LHCN-M2 (cell line): Measurements from ENCODE around the gene ERBB4. TPM values are rescaled to one million over a fixed set of nuclear protein-coding genes. Genes with fewer than 3 reads are reported as not detected.
"Not testable (repeated sequence)": the region's sequence is repeated elsewhere in the genome, so short reads cannot be mapped to it uniquely, and the experiment has no call there.

ENCODE experiments used
- DNase-seq: peaks from one replicate; pipeline ENCODE4 v3.0.0-alpha.2; 2012; ENCODE audit warnings: low read depth
- total RNA-seq: library from RNA; depleted of rRNA; stranded (reverse); fragments of >200 nt; gene quantifications from 2 replicates; pipeline ENCODE4 v1.2.3, GENCODE V29; 2014

ERBB4 gene
- total RNA-seq, 1 experiment from 2014 or later, result not detected

DNA sequence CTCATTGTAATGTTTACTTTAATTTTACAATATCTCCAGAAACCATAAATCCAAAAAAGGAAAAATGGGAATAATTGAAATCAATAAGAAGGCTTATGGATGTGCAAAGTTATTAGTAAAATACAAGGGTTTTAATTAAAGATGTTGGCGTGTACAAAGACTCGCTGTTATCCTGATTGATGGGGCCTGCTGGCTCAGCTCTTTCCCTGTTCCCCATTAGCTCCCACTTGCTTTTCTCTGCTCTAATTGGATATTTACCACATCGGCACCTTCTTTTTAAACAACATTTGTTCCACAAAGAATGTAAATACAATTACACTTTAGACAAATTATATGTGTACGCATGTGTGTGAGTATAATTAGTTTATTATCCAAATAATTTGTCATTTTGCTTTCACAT lies 796.6 kb downstream of the ERBB4 start:
- DNase-seq, result no peak

DNA sequence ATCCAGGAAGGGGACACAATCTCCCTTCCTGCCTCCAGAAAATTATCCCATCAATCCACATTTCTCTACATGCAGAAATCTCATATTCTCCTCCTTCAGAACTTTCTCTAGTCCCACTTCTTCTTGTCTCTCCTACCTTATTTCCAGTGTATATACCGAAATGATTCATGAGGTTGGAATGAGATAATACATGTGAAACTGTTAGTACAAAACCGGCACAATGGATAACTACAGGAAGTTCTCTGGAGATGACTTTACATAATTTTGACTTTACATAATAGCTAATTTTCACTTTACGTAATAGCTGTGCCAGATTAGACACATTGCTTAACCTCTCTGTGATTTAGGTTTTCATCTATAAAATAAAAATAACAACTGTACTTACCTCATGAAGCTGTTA lies 801.3 kb downstream of the ERBB4 start:
- DNase-seq, result no peak

DNA sequence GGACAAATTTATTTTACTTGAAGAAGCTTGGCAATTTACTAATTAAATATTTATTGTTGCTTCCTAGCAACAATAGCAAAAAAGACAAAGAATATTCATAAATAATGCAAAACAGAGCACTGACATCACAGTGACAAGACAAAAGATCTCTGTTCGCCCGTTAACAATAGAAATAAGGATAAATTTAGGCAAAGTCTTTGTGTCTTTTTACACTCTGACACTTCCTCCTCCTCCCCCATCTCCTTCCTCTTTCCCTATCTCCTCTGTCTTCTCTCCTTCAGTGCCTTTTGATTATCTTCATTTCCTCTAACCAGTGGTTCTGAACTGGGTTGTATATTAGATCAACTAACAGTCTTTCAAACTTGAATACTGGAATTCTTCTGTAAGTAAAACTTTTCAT lies 808.4 kb downstream of the ERBB4 start:
- no peak for DNase-seq

DNA sequence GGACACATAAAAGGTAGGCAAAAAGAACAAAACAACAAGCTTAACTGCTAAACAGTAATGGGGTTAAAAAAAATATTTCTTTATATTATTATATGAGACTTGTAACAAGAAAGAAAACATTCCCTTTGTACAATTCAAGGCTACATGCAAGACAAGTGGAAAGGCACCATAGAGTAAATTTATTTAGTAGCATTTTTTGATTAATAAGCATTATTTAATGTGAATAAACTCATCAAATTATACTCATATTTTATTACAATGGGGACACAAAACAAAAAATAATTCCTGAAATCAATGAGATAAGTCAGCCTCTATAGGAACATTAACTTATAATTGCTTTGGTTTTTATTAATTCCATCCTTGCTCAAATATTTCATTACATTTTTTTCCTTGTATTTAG lies 809.2 kb downstream of the ERBB4 start:
- DNase-seq, result no peak

DNA sequence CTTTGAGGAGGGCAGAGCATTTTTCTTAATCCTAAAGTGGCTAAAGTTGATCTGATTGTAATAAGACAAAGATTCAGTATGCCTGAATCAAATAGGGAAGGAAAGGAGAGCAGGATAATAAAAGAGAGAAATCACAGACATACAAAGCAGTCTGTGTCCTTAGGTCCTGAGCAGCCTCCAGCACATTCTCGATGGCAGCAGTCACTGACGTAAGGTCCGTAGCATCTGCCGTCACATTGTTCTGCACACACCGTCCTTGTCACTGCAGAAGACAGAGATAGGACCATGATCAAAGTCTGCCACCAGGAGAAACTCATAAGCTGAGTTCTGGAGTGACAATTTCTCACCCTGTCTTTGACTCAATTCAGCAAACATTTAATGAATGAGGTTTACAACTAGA lies 813.7 kb downstream of the ERBB4 start:
- DNase-seq, result no peak

DNA sequence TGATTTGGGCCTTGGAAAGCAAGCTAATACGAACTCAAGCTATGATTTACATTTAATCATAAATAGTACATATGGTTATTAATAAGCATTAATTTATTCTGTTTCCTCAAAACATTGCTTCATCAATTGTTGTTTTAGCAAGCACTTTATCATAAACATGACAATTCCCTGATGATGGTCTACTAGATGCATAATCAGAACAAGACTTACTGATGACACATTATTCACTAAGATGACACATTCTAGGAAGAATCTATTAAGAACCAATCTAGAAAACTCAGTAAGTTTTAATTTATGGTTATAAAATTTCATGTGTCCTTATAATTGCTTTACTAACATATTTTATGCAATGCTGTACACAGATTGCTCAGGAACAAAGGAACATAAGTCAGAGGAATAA lies 815.2 kb downstream of the ERBB4 start:
- DNase-seq, result no peak

DNA sequence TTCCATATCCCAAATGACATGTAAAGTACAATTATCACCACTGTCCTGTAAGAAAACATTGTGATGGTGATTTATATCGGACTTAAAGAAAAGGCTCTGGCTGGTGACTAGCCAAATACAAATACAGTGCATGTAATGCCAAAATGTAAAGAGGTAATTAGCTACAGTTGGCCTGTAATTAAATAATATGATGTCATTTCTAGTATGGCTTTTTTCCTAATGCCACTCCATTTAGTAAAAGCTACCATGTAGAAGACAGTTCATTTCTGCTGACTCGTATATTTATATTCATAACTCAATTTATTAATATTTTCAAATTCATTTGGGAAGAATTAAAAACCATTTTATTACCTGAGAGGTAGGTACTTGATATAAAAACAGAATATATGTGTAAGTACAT lies 815.7 kb downstream of the ERBB4 start:
- no peak for DNase-seq

DNA sequence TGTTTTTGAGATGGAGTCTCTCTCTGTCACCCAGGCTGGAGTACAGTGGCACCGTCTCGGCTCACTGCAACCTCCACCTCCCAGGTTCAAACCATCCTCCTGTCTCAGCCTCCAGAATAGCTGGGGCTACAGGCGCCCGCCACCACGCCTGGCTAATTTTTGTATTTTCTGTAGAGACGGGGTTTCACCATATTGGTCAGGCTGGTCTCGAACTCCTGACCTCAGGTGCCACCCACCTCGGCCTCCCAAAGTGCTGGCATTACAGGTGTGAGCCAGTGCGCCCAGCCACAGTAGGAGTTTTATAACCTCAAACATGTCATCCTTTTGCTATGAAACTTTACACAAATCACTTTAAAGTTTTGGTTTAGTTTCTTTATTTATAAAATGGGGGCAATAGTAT lies 816.7 kb downstream of the ERBB4 start:
- DNase-seq, result not testable (repeated sequence)

DNA sequence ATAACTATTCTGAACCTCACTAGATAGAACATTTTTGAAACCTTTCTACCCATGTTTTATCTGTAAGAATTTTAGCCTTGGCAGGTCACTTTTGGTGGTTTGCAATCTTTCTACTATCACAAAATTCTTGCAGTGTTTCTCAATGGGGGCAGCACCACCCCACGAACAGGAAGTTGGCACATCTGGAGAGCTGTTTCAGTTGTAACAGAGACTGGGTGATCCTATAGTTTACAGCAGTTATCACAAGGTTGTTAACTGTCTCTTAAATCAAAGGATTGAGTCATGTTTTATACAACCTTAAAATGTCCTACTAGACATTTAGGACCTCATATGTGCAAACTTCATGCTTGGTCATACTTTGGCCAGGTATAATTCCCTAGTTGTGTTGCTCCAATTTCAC lies 829.2 kb downstream of the ERBB4 start:
- no peak for DNase-seq

DNA sequence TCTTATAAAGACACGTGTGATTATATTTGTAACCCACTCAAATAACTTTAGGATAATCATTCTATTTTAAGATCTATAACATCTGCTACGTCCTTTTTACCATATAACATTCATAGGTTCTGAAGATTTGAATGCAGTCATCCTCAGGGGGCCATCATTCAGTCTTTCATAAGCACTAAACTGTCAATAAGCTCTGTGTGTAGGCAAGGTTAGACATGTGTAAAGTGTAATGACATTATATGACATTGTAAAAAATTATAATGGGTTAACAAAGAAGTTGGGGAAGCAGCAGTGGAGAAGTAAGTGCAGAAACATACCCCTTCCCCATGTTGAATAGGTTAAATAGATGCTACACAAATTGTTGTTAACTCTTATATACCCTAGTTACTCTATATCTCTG lies 845.9 kb downstream of the ERBB4 start:
- no peak for DNase-seq

DNA sequence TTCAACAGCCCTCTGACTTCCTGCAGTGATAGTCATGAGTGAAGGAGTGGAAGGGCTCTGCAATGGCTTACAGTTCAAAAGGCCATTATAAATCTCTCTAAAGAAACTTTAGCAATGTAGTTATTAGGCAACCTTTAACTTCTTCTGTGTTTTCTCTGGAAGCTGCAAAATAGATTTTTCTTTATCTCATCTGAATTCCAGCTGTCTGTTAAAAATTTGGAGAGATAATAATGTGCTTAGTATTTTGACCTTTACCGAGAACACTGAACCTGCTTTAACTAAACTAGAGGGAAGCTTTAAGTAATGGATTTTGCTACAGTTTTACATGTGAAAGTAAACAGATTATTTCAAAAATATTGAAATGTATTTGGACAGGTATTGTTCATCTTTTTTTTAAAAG lies 847.9 kb downstream of the ERBB4 start:
- no peak for DNase-seq

DNA sequence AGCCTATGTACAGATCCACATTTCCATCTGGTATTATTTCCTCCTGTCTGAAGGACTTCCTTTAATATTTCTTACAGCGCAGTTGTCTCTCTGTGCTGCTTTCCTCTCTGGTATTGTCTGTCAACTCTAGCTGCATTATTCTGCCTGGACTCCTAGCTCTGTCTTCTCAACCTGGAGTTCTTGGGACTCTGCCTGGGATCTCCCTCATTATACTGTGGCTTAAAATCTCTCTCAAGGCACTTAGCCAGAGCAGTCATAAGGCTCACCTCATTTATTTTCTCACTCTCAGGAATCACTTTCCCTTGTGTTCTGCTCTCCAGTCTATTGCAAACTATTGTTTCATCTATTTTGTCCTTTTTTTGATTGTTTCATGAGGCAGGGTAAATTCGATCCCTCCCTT lies 850.4 kb downstream of the ERBB4 start:
- no peak for DNase-seq

DNA sequence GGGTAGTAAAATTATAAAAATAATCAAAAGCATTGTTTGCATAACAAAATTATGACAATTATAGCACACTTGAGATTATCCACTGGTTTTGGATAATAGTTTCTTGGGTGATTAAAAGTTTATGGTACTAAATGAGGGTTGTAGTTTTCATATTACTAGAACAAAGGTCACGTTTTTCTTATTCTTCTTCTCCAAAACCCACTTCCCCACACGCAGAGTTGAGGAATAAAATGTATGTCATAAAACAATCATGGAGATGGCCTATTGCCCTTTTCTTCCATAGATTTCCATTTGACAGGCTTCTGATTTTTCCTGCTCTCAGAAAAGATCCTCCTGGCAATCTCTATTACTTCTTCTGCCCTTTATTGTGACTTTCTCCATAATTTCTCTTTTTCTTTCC lies 863.9 kb downstream of the ERBB4 start:
- no peak for DNase-seq

DNA sequence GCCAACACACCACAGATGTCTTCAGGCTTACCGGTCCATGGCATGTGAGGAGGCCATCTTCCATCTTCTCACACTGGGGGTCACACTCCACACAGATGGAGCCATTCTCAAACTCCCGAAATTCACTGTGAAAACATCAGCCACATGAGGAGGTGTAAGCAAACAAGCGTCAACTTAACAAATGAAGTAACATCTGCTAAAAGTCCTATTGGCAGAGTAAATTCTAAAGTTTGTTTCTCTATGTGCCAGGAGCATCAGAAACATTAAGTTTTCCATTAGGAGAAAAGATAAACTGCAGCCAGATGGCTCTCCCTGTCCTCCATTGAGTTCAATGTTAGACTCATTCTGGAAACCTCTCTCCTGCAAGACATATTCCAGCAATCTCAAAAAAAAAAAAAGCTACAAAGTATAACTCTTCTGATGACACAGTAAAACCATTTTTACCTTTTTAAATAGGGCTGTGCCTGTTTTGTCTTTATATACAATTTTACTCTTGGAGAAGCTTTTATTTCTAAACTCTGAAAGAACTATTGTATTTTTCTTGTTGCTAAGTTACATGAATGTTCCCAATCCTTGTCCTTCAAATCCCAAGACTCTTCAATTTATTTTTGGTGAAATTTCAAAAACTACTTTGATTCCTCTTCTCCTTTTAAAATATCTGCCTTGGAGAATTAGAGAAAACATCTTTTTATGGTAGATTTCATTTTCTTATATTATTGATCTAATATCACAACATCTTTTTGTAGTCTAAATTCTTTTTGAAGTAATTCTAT lies 865.3 kb downstream of the ERBB4 start:
- no peak for DNase-seq

DNA sequence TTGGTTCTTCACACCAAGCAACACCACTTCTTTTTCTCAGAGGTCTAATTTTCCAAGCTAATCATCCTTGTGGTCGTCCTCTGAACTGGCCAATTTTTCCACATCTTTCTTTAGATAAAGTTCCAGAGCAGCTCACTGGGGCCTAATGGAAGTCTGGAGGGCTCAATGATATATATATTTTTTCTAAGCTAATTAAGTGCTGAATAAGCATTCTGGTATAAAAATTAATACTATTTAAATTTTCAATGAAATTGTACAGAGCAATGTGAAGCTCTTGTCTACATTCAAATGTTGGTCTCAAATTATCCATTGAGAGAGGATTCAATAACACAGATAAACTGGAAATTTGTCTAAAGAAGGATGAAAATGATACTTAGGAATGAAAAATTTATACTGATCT lies 866.6 kb downstream of the ERBB4 start:
- DNase-seq, result no peak

DNA sequence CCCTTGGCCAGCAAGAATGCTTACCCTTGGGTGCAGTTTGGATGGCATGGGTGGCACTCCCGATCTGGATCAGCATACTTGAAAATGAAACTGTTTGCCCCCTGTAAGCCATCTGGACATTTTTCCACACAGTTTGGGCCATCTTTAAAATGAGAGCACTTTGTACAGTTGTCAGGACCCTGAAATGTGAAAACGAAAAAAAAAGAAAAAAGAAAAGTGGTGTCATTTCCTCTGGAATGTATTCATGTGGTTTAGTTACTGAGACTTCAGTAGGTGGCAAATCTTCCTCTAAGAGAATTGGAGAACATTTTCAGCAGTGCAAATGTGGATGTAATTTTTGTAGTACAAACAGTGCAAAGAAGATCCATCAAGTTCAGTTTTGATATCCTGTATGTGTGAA lies 873.3 kb downstream of the ERBB4 start:
- DNase-seq, result no peak

DNA sequence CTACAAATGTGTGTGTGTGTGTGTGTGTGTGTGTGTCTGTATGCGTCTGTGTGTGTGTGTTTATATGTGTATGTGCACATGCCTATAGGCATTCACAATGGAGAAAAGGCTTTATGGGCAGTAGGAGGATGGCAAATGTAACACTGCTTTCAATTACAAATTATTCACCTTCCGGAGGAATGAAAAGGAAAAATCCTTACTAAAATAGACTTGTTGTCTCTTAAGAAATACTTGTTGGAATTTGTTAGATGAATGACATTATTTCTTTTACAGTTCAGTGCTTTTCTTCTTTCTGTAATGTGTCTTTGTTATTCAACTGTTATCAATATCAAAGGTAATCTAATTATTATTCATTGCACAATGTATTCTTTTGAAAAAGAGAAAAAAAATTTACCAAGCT lies 874.3 kb downstream of the ERBB4 start:
- no peak for DNase-seq

DNA sequence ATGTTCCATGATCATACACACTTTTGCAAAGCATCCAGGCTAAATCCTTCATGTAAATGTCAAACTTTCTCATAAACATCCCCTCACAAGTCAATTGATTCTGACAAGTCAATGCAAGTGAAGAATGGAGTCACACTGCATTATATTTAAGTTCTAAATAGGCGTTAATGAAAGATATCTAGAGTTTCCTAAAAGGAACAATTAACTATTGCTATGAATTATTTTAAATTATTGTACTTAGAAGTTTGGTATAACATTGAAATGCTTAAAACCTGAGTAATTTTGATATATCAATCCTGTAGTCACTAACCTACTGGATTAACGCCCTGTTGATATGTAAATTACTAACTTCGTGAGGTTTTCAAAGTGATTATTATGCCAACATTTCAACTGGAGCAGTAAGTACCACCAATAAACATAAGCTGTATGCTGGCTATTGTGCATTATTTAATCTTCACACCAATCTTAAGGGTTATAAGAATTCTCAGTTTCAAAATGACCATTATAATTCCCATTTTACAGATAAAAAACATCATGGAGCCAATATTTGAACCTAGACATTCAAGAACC lies 884.3 kb downstream of the ERBB4 start:
- no peak for DNase-seq

DNA sequence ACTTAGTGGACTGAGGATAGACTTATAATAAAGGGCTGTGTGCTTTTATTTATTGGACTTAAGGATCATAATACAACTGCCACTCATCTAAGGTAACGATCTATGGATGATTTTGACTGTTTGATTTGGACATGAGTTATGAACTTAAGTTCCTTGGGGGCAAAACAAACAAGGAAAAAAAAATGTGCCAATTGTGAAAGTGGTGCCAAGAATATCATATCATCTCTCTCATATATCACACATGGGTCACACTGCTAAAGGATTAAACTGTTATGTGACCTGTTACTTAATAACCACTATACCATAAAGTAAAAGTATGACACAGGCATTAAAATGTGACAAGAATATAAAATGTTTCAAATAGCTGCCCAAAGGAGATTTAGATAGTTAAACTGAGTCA lies 886.3 kb downstream of the ERBB4 start:
- no peak for DNase-seq

DNA sequence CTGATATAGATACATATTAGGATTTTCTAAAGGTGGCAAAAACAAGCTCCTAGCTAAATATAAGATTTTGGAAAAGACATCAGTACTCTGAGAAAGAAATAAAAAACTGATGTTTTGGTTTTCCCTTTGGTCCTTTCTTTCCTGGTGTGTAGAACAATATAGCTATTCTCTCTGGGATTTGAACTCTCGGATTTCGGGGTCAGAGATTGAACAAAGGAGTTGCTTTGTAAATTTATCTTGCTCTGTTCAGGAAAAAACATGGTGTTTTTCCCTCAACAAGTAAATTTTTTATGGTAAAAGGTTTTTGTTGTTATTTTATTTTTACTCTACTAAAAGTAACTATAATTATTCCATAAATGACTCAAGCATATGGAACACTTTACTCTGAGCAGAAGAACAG lies 889.3 kb downstream of the ERBB4 start:
- DNase-seq, result no peak

DNA sequence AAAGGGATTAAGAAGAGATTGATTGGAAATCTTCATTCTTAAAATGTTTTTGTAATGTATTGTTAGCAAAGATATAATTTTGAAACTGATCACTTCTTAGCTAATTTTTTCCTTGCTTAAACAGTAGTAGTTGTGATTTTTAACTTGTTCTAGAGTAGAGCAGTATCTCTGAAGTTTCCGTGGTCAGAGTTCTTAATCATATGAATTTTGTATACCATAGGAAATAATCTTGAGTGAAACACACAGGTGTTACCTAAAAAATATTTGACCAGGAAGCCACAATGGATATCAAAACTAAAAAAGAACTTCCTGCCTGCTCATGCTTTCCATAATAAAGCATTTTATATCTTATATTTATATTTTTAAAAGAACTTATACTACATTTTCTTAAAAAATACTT lies 907.1 kb downstream of the ERBB4 start:
- DNase-seq, result no peak

DNA sequence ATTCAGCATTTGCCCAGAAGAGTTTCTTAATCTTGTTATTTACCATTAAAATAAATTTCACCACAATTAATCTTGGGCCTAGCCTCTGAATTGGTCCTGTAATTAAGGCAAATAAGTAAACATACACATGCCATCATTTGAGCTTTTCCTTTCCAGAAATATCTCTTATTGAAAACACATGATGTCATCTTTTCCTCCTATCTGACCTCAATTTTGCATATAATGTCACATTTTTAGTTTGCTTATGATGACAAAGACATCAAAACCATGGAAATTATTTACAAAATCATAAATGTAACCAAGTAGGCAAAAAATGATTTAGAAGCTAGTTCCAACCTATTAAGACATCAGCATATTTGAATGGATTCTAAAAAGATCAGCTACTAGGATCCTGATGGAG lies 915.5 kb downstream of the ERBB4 start:
- DNase-seq, result no peak

DNA sequence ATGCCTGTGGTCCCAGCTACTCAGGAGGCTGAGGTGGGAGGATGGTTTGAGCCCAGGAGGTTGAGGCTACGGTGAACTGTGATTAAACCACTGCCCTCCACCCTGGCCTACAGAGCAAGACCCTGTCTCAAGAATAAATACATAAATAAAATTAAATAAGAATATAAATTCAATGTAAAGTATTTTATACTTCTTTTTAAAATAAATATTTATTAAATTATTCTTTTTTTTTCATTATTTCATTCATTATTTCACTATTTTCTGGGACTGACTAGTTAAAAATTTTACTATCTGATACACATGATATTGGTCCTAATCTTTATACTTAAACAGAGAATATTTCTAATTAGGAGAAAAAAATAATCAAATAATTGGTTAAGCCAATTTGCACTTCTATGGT lies 917.6 kb downstream of the ERBB4 start:
- DNase-seq, result no peak

DNA sequence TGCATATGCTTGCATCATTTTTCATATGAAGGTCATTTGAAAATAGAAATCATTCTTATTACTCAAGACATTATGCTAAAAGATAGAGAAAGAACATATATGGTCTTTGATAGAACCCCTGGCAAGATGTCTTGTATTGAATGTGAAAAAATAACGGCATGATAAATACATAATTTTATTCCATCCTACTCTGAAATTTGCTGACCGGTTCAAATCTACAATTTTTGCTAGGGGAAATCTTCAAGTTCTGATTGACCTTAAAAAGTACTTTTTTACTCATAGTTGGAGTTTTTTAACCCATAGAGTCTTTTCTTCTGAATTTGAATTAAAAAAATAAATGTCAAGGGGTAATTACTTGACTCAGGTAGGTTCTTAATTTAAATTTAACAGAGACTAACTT lies 920.8 kb downstream of the ERBB4 start:
- no peak for DNase-seq
